ENCODE measurements around the gene CSNK2A3.

GRCh38 chr11:11336664-11337063 is 16.4 kb downstream of the CSNK2A3 start:
- TF ChIP-seq MAX (IDR thresholded peaks at IDR 0.05) (no peak), RAD21 (IDR thresholded peaks at IDR 0.05; ENCODE audit: low read depth) (no peak), CEBPB (IDR thresholded peaks at IDR 0.05) (no peak), FOXM1 (IDR thresholded peaks at IDR 0.05; ENCODE audit: borderline replicate concordance, low read depth) (no peak), EP300 (IDR thresholded peaks at IDR 0.05; ENCODE audit: borderline replicate concordance) (no peak), NFIC (IDR thresholded peaks at IDR 0.05) (no peak)
- TF ChIP-seq, protein P1, sequence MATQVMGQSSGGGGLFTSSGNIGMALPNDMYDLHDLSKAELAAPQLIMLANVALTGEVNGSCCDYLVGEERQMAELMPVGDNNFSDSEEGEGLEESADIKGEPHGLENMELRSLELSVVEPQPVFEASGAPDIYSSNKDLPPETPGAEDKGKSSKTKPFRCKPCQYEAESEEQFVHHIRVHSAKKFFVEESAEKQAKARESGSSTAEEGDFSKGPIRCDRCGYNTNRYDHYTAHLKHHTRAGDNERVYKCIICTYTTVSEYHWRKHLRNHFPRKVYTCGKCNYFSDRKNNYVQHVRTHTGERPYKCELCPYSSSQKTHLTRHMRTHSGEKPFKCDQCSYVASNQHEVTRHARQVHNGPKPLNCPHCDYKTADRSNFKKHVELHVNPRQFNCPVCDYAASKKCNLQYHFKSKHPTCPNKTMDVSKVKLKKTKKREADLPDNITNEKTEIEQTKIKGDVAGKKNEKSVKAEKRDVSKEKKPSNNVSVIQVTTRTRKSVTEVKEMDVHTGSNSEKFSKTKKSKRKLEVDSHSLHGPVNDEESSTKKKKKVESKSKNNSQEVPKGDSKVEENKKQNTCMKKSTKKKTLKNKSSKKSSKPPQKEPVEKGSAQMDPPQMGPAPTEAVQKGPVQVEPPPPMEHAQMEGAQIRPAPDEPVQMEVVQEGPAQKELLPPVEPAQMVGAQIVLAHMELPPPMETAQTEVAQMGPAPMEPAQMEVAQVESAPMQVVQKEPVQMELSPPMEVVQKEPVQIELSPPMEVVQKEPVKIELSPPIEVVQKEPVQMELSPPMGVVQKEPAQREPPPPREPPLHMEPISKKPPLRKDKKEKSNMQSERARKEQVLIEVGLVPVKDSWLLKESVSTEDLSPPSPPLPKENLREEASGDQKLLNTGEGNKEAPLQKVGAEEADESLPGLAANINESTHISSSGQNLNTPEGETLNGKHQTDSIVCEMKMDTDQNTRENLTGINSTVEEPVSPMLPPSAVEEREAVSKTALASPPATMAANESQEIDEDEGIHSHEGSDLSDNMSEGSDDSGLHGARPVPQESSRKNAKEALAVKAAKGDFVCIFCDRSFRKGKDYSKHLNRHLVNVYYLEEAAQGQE (IDR thresholded peaks at IDR 0.05; ENCODE audit: low read depth): no peak

Data from Ishikawa (cell line).